ENCODE data around the gene LORICRIN. TPM values are rescaled to one million over a fixed set of nuclear protein-coding genes. Genes with fewer than 3 reads are reported as not detected.

LORICRIN gene, protein sequence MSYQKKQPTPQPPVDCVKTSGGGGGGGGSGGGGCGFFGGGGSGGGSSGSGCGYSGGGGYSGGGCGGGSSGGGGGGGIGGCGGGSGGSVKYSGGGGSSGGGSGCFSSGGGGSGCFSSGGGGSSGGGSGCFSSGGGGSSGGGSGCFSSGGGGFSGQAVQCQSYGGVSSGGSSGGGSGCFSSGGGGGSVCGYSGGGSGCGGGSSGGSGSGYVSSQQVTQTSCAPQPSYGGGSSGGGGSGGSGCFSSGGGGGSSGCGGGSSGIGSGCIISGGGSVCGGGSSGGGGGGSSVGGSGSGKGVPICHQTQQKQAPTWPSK
- total RNA-seq: not detected in 2 replicates

DNA sequence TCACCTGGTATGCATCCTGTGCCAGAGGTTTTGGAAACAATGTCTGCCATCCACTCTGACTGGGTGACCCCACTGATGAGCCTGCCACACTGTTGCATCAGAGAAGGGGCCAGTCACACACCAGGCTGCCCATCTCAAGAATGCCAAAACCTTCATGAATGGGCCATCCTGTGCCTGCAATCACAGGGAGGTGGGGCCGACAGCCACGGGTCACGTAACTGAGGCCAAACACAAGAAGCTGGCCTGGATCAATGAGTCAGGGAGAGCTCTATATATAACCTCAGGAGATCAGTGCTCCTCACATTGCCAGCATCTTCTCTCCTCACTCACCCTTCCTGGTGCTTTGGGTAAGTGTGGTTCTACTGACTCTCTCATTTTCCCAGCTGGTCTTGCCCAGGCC, at the start of gene LORICRIN:
Gene LORICRIN (plus strand): TSS at position 301 of the 400 bp plus-strand sequence. CDS start 1,263 bp downstream, outside the sequence.

DNA sequence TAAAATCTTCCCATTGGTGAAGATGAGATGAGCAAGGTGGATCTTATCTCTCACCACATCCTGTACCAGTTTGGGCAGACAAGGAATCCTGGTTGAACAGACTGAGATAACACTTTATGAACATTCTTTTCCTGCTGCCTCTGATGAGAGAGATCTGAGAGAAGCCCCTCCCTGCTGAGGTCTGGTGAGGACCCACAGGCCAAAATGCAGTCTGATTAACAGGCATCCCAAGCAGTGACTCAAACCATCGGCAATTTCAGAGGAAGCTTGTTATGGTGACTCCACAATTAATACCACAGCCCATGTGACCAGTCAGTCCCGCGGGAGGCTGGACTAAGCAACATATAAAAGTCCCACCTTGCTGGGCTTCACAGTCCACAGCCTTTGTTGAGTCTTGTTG, 42.3 kb upstream of the LORICRIN start, which contains the start of gene PRR9:
Gene PRR9 (plus strand): TSS at position 373 of the 400 bp plus-strand sequence. CDS start 561 bp downstream, outside the sequence.

Other genes starting within 250 kb of the LORICRIN start
- not detected in 2 replicates for gene SPRR1B, start 228.5 kb upstream of the LORICRIN start, total RNA-seq
- not detected in 2 replicates for gene SPRR2D, start 218.6 kb upstream of the LORICRIN start, total RNA-seq
- not detected in 2 replicates for gene SPRR2A, start 202.2 kb upstream of the LORICRIN start, total RNA-seq
- gene SPRR2B, start 188.1 kb upstream of the LORICRIN start, total RNA-seq: not detected in 2 replicates
- gene SPRR2E, start 165.2 kb upstream of the LORICRIN start, total RNA-seq: not detected in 2 replicates
- not detected in 2 replicates for gene SPRR2F, start 146.2 kb upstream of the LORICRIN start, total RNA-seq
- not detected in 2 replicates for gene SPRR2G, start 108.8 kb upstream of the LORICRIN start, total RNA-seq
- not detected in 2 replicates for gene LELP1, start 56.3 kb upstream of the LORICRIN start, total RNA-seq
- not detected in 2 replicates for gene PRR9, start 42.1 kb upstream of the LORICRIN start, total RNA-seq
- not detected in 2 replicates for gene PGLYRP3, start 53.3 kb downstream of the LORICRIN start, total RNA-seq
- not detected in 2 replicates for gene PGLYRP4, start 89.2 kb downstream of the LORICRIN start, total RNA-seq
- not detected in 2 replicates for gene S100A9, start 98.2 kb downstream of the LORICRIN start, total RNA-seq
- not detected in 2 replicates for gene S100A12, start 115.9 kb downstream of the LORICRIN start, total RNA-seq
- not detected in 2 replicates for gene S100A8, start 131.4 kb downstream of the LORICRIN start, total RNA-seq
- gene S100A7A, start 156.8 kb downstream of the LORICRIN start, total RNA-seq: not detected in 2 replicates
- not detected in 2 replicates for gene S100A7, start 201.0 kb downstream of the LORICRIN start, total RNA-seq